ENCODE results near the gene SCLT1. TPM values are rescaled to one million over a fixed set of nuclear protein-coding genes. Genes with fewer than 3 reads are reported as not detected.

The SCLT1 gene
- polyA plus RNA-seq, 2 of the 4 experiments (the other 2 are of a cell fraction), result 7.4 to 12.1 TPM

- WGBS (ENCODE audit: missing lambda C conversion rate), result 88% methylated on average over 3 of the region's 3 CpGs
- FAIRE-seq (no peak), ATAC-seq (no peak), DNase-seq (ENCODE audit: low read depth in 1 of 2, low spot score in 1 of 2) (no peak)
- Histone ChIP-seq H3K4me3 (no peak overlapping the region), H3K9me3 (peaks cover 38% of the 10 kb centered on the region), H3K27ac (no peak overlapping the region), H3K4me1 (no peaks in the 10 kb centered on the region), H3K4me2 (no peak overlapping the region)
- TF ChIP-seq RARB (CRISPR knock-in tag; IDR thresholded peaks at IDR 0.05) (no peak), TP53 (CRISPR knock-in tag; IDR thresholded peaks at IDR 0.05) (no peak), USF2 (IDR thresholded peaks at IDR 0.05) (no peak), E2F6 (IDR thresholded peaks at IDR 0.05; ENCODE audit: borderline replicate concordance, low read depth) (no peak), CTCF (IDR thresholded peaks at IDR 0.05) (no peak), RCOR1 (IDR thresholded peaks at IDR 0.05; ENCODE audit: low read depth, low read length) (no peak), MAZ (IDR thresholded peaks at IDR 0.05; ENCODE audit: borderline replicate concordance, low read depth, low read length) (no peak)
- CTCF ChIA-PET, result no interaction called here
- POLR2A ChIA-PET, result no interaction called here
Measured at GRCh38 chr4:129062580-129062979, 30.8 kb downstream of the SCLT1 start.

- H3K4me2 ChIP-seq, result no peak overlapping the region
- H3K9me3 ChIP-seq, result peaks cover 62% of the 10 kb centered on the region
- ChIA-PET POLR2A (no interaction called here), CTCF (no interaction called here)
- no peaks in the 10 kb centered on the region for H3K4me1 ChIP-seq
- no peak overlapping the region for H3K27ac ChIP-seq
- TF ChIP-seq HOXA7 (CRISPR knock-in tag; IDR thresholded peaks at IDR 0.05) (no peak), GATA3 (IDR thresholded peaks at IDR 0.05; ENCODE audit: borderline replicate concordance) (no peak), ATOH8 (CRISPR knock-in tag; IDR thresholded peaks at IDR 0.05; ENCODE audit: low read depth) (no peak), MAX (IDR thresholded peaks at IDR 0.05) (no peak), MYC (IDR thresholded peaks at IDR 0.05; ENCODE audit: borderline replicate concordance, low read length) (no peak), ELK1 (IDR thresholded peaks at IDR 0.05; ENCODE audit: low read depth, low read length) (no peak), MAZ (IDR thresholded peaks at IDR 0.05; ENCODE audit: borderline replicate concordance, low read depth, low read length) (no peak), RAD21 (conservative IDR thresholded peaks at IDR 0.05 in 1 of 2, IDR thresholded peaks at IDR 0.05 in 1 of 2) (no peak), CHD4 (IDR thresholded peaks at IDR 0.05; ENCODE audit: borderline replicate concordance) (no peak), JUNB (IDR thresholded peaks at IDR 0.05) (no peak), RNF2 (IDR thresholded peaks at IDR 0.05; ENCODE audit: borderline replicate concordance, low read depth) (no peak), CHD2 (IDR thresholded peaks at IDR 0.05; ENCODE audit: low read length, partially characterized antibody) (no peak), ESRRA (IDR thresholded peaks at IDR 0.05; ENCODE audit: borderline replicate concordance, low read length) (no peak), ZFP36 (IDR thresholded peaks at IDR 0.05; ENCODE audit: borderline replicate concordance, partially characterized antibody) (no peak), HES2 (IDR thresholded peaks at IDR 0.05) (no peak), BCL3 (IDR thresholded peaks at IDR 0.05) (no peak), TP53 (CRISPR knock-in tag; IDR thresholded peaks at IDR 0.05) (no peak)
- DNase-seq (ENCODE audit: low read depth in 1 of 2, low spot score in 1 of 2), result no peak
- H3K4me3 ChIP-seq, result no peak overlapping the region
- FAIRE-seq, result no peak
- ATAC-seq, result no peak
Measured at GRCh38 chr4:129059028-129059427, 34.3 kb downstream of the SCLT1 start.

All from A549 (cell line).